ENCODE results near the gene NTHL1.

The NTHL1 gene

GRCh38 chr16:2007081-2007836 is 40.4 kb downstream of the NTHL1 start:
- DNase-seq: no peak

GRCh38 chr16:2006317-2006716 is 41.3 kb downstream of the NTHL1 start:
- DNase-seq: no peak

- no peak for DNase-seq
Measured at GRCh38 chr16:2005646-2006045, 42.0 kb downstream of the NTHL1 start.

DNA sequence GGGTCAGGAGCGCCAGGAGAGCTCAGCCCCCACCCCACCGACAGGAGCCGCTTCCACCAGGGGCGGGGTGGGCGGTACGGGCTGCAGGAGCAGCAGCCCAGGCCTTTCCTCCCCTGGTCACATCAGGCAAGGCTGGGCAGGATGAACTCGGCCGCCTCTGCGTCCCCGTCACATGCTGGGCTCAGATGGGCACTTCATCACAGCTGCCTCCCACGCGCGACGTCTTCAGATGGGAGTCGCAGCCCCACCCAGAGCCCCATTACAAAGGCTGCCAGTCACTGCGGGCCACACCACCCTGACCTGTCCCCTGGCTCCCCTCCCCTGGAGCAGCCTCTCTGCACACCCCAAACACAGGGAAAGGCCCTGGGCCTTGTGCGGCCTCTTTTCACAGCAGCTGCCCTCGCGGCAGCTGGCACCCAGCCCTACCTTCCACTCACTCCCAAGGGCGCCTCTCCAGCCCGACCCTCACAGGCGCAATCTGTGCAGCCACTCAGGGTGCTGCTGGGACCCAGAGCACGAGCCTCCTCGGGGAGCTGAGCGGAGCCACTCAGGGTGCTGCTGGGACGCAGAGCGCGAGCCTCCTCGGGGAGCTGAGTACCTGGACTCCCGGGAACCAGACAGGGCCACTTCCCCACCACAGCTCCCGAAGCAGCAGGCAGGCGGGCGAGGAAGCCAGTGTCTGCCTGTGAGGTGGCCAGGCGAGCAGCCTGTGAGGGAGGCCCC is 42.7 kb downstream of the NTHL1 start:
- DNase-seq: no peak

GRCh38 chr16:2003827-2004641 is 43.6 kb downstream of the NTHL1 start:
- peak; percentile 94 for DNase-seq

DNA sequence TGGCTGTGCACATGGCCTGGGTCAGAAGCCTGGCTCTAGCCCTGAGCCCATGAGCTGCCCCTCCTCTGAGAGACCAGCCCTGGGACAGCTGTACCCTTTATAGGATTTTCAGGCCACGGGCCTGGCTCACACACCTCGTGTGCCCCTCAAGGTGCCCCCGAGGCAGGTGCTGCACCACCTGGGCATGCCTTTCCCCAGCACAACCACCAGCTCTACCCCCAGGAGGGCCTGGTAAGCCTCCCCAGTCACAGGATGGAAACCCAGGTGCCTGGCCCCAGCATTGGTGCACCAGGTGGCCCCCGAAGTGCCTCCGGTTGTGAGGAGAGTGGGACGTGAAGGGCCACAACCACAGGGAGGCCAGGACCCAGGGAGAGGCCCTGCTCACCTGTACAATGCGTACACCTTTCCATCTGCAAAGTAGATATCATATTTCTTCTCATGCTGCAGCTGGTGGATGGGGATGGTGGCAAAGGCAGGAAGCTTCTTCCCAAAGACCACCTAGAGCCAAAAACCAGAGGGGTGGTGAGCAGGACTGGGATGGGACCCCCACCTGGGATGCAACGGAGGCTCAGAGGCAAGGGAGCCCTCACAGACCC is 44.3 kb downstream of the NTHL1 start:
- no peak for DNase-seq

GRCh38 chr16:2002406-2003230 is 45.0 kb downstream of the NTHL1 start:
- DNase-seq: no peak

DNA sequence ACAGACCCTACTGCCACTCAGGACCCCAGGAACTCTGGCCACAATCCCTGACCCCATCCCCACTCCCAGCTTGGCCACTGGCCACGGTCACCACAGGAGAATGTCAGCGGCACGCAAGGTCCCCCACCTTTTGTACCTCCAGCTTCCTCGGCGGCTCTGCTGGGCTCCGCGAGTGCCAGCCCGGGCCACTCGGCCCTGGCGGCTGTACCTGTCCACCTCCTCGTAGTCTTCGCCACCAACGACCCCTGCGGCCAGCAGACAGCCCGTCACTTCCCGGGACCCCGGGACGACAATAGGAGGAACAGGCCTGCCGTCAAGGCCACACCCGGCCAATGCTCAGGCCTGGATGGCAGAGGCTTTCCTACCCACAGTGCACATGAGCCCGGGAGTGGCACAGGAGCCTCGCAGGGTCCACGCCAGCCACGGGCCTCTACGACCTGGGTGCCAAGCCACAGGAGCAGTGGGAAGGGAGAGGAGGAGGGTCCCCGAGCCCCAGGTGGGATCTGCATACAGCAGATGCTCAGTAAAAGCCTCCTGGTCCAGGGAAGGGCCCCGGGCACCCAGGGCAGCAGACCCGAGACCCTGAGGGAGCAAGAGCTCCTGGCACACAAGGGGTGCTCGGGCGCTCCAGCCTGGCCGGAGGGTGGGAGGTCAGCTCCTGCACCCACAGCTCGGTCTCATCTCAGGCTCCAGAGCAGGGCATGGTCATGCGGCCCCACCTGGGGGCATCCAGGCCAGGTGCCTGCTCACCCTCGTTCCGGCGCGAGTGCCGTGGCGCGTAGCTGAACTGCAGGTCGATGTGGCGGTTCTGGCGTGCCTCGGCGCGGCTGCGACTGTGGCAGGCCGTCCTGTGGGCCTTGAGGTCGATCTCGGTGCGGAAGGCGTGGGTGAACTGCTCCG is 45.9 kb downstream of the NTHL1 start:
- no peak for DNase-seq

DNA sequence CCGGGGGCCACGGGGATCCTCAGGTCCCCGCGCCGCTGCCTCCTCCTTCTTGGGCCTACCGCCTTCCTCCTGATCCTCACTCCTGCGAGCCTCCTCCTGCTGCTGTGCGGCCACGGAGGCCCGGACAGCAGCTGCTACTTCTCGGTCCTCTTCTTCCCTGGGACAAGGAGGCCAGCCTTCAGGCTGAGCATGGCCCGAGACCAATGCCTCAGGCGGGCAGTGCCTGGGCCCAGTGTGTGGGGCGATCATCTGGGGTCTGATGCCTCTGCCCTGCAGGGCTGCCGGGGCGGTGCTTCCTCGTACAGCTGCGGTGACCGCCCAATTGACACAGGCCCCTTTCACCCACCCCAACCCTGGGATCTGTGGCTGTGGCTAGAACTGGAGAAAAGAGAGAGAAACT is 46.6 kb downstream of the NTHL1 start:
- no peak for DNase-seq

GRCh38 chr16:1999866-2000514 is 47.6 kb downstream of the NTHL1 start:
- no peak for DNase-seq

DNA sequence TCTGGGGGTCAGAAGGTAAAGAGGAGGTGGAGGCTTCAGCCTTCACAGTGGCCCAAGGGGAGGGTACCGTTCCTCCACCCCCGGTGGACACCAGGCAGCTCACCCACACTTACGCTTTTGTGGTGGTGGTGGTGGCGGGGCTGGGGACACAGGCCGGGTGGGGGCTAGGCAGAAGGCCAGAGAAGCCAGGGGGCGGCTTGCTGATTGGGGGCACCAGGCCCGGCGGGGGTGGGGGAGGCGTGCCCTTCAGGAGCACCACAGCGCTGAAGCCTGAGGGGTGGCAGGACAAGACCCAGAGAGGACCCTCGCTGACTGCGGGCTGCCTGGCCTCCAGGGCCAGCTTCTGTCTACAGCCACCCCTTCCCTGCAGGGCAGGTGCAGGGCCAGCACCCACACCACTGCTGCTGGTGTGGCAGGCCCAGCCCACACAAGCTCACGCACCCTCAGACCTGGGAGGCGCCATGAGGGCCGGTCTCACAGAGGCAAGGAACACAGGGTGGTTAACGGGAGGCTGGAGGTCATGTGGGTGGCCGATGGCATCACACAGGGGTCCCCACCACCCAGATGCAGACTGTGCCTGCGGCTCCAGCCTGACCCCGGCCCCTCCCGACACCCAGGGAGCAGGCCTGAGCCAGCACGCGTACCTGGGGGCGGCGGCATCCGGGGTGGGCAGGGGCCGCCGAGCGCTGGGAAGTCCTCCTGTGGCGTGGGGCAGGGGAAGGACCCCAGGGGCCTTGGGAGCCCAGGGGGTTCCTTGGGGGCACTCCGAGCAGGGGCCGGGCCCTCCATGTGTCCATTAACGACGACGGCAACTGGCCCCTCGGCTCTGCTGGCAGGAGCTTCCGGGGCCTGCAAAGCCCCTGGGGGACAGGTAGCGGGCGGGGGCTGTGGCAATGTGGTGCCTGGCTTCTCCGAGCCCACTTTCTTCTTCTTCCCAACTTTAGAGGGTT is 48.5 kb downstream of the NTHL1 start:
- DNase-seq: no peak

DNA sequence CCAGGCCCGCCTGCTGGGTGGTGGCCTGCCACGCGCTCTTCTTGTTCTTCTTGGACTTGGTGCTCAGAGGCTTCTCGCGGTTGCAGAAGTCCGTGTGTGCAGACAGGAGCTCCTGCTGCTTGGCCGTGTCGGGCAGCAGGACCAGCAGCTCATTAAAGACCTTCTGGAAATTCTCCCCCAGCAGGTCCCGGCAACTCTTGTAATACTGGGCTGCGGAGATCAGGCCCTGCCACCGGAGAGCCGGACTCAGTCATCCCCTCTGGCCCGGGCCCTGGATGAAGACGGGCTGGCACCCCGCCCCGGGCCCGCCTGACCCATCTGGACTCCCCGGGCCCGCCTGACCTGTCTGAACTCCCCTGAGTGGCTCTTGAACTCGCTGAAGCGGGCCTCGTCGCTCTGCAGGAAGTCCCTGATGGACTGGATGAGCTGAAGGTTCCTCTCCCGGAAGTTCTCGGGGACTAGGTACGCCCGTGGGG is 49.2 kb downstream of the NTHL1 start:
- DNase-seq: no peak

- DNase-seq: no peak
Measured at GRCh38 chr16:1997494-1998359, 49.9 kb downstream of the NTHL1 start.

GRCh38 chr16:1993731-1994131 is 53.9 kb downstream of the NTHL1 start:
- DNase-seq: peak; percentile 28

DNA sequence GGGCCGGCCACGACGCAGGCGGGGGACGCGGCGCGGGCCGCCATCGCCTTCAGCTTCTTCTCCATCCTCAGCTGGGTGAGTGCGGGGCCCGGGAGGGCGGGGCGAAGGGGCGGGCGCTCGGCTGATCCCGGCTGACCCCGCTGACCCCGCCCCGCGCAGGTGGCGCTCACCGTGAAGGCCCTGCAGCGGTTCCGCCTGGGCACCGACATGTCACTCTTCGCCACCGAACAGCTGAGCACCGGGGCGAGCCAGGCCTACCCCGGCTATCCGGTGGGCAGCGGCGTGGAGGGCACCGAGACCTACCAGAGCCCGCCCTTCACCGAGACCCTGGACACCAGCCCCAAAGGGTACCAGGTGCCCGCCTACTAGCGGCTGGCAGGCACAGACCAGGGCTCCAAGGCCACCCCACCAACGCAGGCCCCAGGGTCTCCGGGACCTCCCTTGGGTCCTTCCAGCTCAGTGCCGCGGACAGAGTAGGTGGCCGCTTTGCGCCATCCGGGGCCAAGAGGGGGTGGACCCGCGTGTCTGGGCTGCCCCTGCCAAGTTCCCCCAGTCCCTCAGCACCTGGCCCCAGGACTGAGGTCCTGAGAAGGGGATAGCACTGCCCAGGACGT is 54.8 kb downstream of the NTHL1 start:
- no peak for DNase-seq

DNA sequence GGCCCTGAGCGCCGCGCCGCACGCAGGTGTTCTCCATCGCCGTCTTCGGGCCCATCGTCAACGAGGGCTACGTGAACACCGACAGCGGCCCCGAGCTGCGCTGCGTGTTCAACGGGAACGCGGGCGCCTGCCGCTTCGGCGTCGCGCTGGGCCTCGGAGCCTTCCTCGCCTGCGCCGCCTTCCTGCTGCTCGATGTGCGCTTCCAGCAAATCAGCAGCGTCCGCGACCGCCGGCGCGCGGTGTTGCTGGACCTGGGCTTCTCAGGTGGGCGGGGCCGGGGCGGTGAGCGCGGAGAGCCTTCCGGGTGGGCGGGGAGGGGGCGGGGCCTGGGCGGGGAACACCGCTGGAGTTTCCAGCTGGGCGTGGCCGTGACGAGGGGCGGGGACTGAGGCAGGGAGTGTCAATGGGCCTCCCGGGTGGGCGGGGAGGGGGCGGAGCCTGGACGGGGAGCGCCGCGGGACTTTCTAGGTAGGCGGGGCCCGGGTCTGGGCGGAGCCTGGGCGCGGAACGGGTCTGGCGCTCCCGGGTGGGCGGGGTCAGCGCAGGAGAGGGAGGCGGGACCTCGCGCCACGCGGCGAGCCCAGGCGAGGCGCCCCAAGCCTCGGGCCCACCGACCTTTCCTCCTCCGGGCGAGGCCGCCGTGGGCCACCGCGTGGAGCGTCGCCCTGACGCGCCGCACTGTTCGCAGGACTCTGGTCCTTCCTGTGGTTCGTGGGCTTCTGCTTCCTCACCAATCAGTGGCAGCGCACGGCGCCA is 55.5 kb downstream of the NTHL1 start:
- DNase-seq: peak; percentile 87

- DNase-seq: no peak
Measured at GRCh38 chr16:1991588-1991947, 56.1 kb downstream of the NTHL1 start.
